Measurements from ENCODE around the gene WDTC1. TPM values are rescaled to one million over a fixed set of nuclear protein-coding genes. Genes with fewer than 3 reads are reported as not detected.
A peak's percentile ranks its signal among the peaks of the same experiment; 100 is the strongest.
"Not testable (repeated sequence)": the region's sequence is repeated elsewhere in the genome, so short reads cannot be mapped to it uniquely, and the experiment has no call there.

Gene WDTC1, protein sequence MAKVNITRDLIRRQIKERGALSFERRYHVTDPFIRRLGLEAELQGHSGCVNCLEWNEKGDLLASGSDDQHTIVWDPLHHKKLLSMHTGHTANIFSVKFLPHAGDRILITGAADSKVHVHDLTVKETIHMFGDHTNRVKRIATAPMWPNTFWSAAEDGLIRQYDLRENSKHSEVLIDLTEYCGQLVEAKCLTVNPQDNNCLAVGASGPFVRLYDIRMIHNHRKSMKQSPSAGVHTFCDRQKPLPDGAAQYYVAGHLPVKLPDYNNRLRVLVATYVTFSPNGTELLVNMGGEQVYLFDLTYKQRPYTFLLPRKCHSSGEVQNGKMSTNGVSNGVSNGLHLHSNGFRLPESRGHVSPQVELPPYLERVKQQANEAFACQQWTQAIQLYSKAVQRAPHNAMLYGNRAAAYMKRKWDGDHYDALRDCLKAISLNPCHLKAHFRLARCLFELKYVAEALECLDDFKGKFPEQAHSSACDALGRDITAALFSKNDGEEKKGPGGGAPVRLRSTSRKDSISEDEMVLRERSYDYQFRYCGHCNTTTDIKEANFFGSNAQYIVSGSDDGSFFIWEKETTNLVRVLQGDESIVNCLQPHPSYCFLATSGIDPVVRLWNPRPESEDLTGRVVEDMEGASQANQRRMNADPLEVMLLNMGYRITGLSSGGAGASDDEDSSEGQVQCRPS
- total RNA-seq: 10 to 100 TPM; 36.0 to 62.5 (median 44.2) TPM

DNA sequence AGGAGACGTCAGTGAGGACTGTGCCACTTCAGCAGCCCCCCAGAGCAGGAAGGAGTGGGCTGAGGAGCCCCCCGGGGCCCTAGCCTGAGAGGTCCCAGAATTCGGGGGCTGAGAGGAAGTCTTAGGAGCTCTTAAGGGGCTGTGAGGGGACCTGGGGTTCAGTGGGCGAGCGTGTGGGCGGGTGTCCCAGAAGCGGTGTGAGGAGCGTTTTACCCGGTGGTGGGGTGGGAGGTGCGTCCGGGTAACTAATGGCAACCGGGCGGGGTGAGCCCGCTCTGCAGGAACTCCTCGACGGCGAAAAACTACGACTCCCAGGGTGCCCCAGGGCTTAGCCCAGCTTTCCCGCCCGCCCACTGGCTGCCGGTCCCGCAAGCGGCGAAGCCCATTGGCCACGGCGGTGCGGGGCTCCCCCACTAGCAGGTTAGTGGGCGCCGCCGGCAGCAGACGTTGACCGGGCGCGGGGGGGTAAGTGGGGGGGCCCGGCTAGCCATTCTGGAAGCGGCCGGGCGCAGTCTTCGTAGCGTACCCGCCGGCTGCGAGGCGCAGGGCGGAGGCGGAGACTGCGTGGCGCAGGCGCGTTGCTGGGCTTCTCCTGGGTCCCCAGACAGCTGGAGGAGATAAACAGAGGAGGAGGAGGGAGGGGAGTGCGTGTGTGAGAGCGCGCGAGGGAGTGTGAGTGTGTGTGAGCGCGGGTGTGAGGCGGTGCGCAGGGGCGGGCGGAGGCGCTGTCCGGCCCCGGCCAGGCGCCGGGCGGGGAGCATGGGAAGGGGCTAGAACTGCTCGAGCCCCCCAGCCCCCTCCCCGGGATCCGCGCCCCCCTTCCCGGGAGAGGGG, at the start of gene WDTC1:
Gene WDTC1, plus strand, starts transcription at position 584 of the 834 bp plus-strand sequence. CDS start 26,423 bp downstream, outside the sequence.
- TF ChIP-seq POLR2AphosphoS5 (IDR thresholded peaks at IDR 0.05): peak; percentile 48 to 83 (median 66)
- TF ChIP-seq POLR2A (IDR thresholded peaks at IDR 0.05): peak; percentile 73
- TF ChIP-seq, protein P1, sequence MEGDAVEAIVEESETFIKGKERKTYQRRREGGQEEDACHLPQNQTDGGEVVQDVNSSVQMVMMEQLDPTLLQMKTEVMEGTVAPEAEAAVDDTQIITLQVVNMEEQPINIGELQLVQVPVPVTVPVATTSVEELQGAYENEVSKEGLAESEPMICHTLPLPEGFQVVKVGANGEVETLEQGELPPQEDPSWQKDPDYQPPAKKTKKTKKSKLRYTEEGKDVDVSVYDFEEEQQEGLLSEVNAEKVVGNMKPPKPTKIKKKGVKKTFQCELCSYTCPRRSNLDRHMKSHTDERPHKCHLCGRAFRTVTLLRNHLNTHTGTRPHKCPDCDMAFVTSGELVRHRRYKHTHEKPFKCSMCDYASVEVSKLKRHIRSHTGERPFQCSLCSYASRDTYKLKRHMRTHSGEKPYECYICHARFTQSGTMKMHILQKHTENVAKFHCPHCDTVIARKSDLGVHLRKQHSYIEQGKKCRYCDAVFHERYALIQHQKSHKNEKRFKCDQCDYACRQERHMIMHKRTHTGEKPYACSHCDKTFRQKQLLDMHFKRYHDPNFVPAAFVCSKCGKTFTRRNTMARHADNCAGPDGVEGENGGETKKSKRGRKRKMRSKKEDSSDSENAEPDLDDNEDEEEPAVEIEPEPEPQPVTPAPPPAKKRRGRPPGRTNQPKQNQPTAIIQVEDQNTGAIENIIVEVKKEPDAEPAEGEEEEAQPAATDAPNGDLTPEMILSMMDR (IDR thresholded peaks at IDR 0.05): no peak
- H3K27ac ChIP-seq: peak within 1 kb of the TSS; percentile 91 to 93 (median 92)
- H3K27me3 ChIP-seq: no peaks in the 10 kb centered on the region
- in situ Hi-C loops (cut with MboI; ENCODE audit: low pct_ligation_motif_present in 1 of 4, low pct_unique_long_range_greater_than_20kb in 1 of 4, low sequenced_read_pairs in 3 of 4): no loop called here
- peak; percentile 98 for DNase-seq
- H3K36me3 ChIP-seq: no peaks in the 10 kb centered on the region
- WGBS, 2 donors (ENCODE audit: low coverage in 1 of 2): 2% methylated on average over 61 of the region's 71 CpGs; no CpG with 5 or more reads in 1 of the 2 donors
- peaks cover 0 to 20% (median 15%) of the 10 kb centered on the region in 4 donors for H3K4me1 ChIP-seq
- H3K9me3 ChIP-seq: no peaks in the 10 kb centered on the region
- intact Hi-C loops (cut with DNase I; ENCODE audit: low total_unique reads): no loop called here
- peak within 1 kb of the TSS; percentile 72 to 96 (median 94) for H3K4me3 ChIP-seq

DNA sequence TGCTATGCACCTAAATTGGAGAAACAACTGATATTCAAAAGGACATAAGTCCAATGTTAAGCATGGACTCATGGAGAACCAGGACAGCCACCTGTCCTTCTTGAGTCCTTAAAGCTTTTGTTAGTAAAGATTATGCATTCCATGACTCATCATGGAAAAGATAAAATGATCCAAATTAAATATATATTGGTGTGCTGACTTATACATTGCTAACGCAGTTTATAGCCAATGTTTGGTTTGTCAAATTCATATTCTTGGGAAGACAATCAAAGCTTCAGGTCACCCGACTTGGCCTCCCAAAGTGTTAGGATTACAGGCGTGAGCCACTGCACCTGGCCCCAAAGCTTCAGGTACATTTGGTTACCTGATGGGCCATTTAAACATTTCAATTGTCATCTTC, 49.8 kb upstream of the WDTC1 start:
- in situ Hi-C loops (cut with MboI; ENCODE audit: low pct_ligation_motif_present in 1 of 4, low pct_unique_long_range_greater_than_20kb in 1 of 4, low sequenced_read_pairs in 3 of 4); intact Hi-C loops (cut with DNase I; ENCODE audit: low total_unique reads): not testable (repeated sequence)
- 73 to 80% methylated on average over 3 of the region's 3 CpGs for WGBS, 2 donors (ENCODE audit: low coverage in 1 of 2)

DNA sequence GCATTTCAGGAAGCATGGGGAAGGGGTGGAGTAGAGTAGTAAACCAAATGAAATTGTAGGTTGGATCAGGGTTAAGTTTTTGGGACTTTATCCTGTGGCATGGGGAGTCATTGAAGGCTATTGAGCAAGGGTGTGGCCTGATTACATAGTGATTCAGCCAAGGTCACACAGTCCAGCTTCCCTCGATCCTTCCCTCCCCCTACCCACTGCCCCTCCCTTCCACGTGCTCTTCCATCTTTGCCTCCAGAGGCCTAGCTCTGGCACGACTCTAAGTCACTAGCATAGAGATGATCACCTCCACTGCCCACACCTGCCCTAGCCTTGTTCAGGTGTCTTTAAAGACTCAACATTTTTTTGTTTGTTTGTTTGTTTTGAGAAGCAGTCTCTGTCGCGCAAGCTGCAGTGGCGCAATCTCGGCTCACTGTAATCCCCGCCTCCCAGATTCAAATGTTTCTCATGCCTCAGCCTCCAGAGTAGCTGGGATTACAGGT, 42.3 kb upstream of the WDTC1 start:
- no peaks in the 10 kb centered on the region for H3K9me3 ChIP-seq
- 10 to 70% methylated on average over 2 to 8 of the region's 8 CpGs for whole genome bisulfite sequencing, 2 donors (ENCODE audit: low coverage in 1 of 2)
- TF ChIP-seq POLR2AphosphoS5 (IDR thresholded peaks at IDR 0.05) (peak in 2 of 3 donors; percentile 59 to 69), EP300 (IDR thresholded peaks at IDR 0.05; ENCODE audit: low read depth) (peak; percentile 83), POLR2A (IDR thresholded peaks at IDR 0.05) (peak; percentile 3)
- TF ChIP-seq, protein P1 (IDR thresholded peaks at IDR 0.05): no peak
- DNase-seq: peak; percentile 73
- peaks cover 0 to 27% (median 11%) of the 10 kb centered on the region in 4 donors for H3K4me1 ChIP-seq
- H3K27ac ChIP-seq: peak overlapping the region; percentile 75 to 88 (median 82)
- no peaks in the 10 kb centered on the region for H3K36me3 ChIP-seq
- no peaks in the 10 kb centered on the region for H3K27me3 ChIP-seq
- intact Hi-C loops (cut with DNase I; ENCODE audit: low total_unique reads) (no loop called here), in situ Hi-C loops (cut with MboI; ENCODE audit: low pct_ligation_motif_present in 1 of 4, low pct_unique_long_range_greater_than_20kb in 1 of 4, low sequenced_read_pairs in 3 of 4) (no loop called here)
- no peak overlapping the region for H3K4me3 ChIP-seq

More for the DNA sequence above, 49.8 kb upstream of the WDTC1 start:
- H3K27me3 ChIP-seq, H3K27ac ChIP-seq, H3K36me3 ChIP-seq, H3K4me3 ChIP-seq, DNase-seq, H3K4me1 ChIP-seq: not testable (repeated sequence)
- H3K9me3 ChIP-seq: peaks cover 0 to 10% of the 10 kb centered on the region in 2 donors

DNA sequence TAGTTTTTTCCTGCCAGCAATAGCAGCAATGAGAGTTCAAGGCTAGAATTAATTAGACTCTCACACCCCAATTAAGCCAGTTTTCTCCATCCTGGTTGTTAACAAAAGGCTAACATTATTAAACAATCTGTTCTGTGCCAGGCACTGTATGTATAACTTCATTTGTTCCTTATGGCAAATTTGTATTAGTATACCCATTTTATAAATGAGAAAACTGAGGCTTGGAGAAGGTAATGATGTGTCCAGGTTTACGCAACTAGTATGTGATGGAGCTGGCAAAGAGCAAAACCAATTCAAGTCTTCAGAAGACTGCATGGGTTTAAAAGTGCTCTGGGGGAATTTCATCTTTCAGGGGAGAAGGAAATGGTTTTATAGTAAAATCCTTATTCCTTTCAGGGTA, 41.2 kb upstream of the WDTC1 start:
- 89% methylated on average over 1 of the region's 1 CpG; no CpG with 5 or more reads in 1 of the 2 donors for WGBS, 2 donors (ENCODE audit: low coverage in 1 of 2)

More for the DNA sequence above, 41.2 kb upstream of the WDTC1 start:
- no peak for TF ChIP-seq POLR2AphosphoS5 (IDR thresholded peaks at IDR 0.05)
- TF ChIP-seq POLR2A (IDR thresholded peaks at IDR 0.05): no peak
- TF ChIP-seq EP300 (IDR thresholded peaks at IDR 0.05; ENCODE audit: low read depth): no peak
- TF ChIP-seq, protein P1 (IDR thresholded peaks at IDR 0.05): no peak
- Histone ChIP-seq H3K27ac (peak overlapping the region; percentile 75 to 88 (median 82)), H3K4me3 (no peak overlapping the region), H3K4me1 (peaks cover 0 to 31% (median 12%) of the 10 kb centered on the region in 4 donors), H3K36me3 (no peaks in the 10 kb centered on the region), H3K27me3 (no peaks in the 10 kb centered on the region), H3K9me3 (no peaks in the 10 kb centered on the region)
- no peak for DNase-seq
- in situ Hi-C loops (cut with MboI; ENCODE audit: low pct_ligation_motif_present in 1 of 4, low pct_unique_long_range_greater_than_20kb in 1 of 4, low sequenced_read_pairs in 3 of 4): no loop called here
- intact Hi-C loops (cut with DNase I; ENCODE audit: low total_unique reads): no loop called here
